ENCODE measurements around the gene PHF10. TPM values are rescaled to one million over a fixed set of nuclear protein-coding genes. Genes with fewer than 3 reads are reported as not detected.

PHF10 gene
- total RNA-seq, 1 donor from 2014 or later, result 72.2 TPM

GRCh38 chr6:169677096-169677495, 47.2 kb downstream of the PHF10 start:
- no peak for DNase-seq

- no peak for DNase-seq
Measured at GRCh38 chr6:169675011-169675410, 49.3 kb downstream of the PHF10 start.

GRCh38 chr6:169671563-169671962, 52.7 kb downstream of the PHF10 start:
- no peak for DNase-seq

GRCh38 chr6:169669889-169670288, 54.4 kb downstream of the PHF10 start:
- no peak for DNase-seq

- DNase-seq, result no peak
Measured at GRCh38 chr6:169669147-169669546, 55.2 kb downstream of the PHF10 start.

GRCh38 chr6:169668203-169668847, 56.0 kb downstream of the PHF10 start:
- no peak for DNase-seq

- DNase-seq, result no peak
Measured at GRCh38 chr6:169667716-169668115, 56.6 kb downstream of the PHF10 start.

GRCh38 chr6:169666441-169666840, 57.9 kb downstream of the PHF10 start:
- no peak for DNase-seq

- no peak for DNase-seq
Measured at GRCh38 chr6:169665289-169665688, 59.0 kb downstream of the PHF10 start.

- DNase-seq, result no peak
Measured at GRCh38 chr6:169664227-169664626, 60.1 kb downstream of the PHF10 start.

GRCh38 chr6:169663468-169663867, 60.8 kb downstream of the PHF10 start:
- DNase-seq, result no peak

- DNase-seq, result no peak
Measured at GRCh38 chr6:169661391-169661756, 62.9 kb downstream of the PHF10 start.

- no peak for DNase-seq
Measured at GRCh38 chr6:169660751-169661390, 63.4 kb downstream of the PHF10 start.

- DNase-seq, result no peak
Measured at GRCh38 chr6:169659820-169660610, 64.3 kb downstream of the PHF10 start.

GRCh38 chr6:169657284-169657610, 67.1 kb downstream of the PHF10 start:
- DNase-seq, result no peak

- no peak for DNase-seq
Measured at GRCh38 chr6:169656546-169657283, 67.6 kb downstream of the PHF10 start.

- DNase-seq, result peak; percentile 87
Measured at GRCh38 chr6:169654598-169655391, 69.5 kb downstream of the PHF10 start.

Other genes starting within 250 kb of the PHF10 start
- gene WDR27, start 22.5 kb downstream of the PHF10 start, total RNA-seq, result 43.6 TPM
- gene C6orf120, start 22.4 kb downstream of the PHF10 start, total RNA-seq, result 32.8 TPM
- 5.7 TPM for gene DYNLT2, start 27.1 kb upstream of the PHF10 start, total RNA-seq
- 17.3 TPM for gene ERMARD, start 27.1 kb upstream of the PHF10 start, total RNA-seq

Data from tongue (tissue), 2 donors.